PC-3 (cell line): ENCODE results near the gene ACAP1. TPM values are rescaled to one million over a fixed set of nuclear protein-coding genes. Genes with fewer than 3 reads are reported as not detected.

Source experiments
- ATAC-seq: fragments of 200-7000 bp; cut with Tn5 transposase; 2 replicates; pipeline ENCODE4 v1.9.1; 2020; ENCODE audit warnings: mild to moderate bottlenecking, moderate library complexity
- BruUV-seq: library from RNA; stranded (reverse); fragments of 400-500 nt; replicated peaks from 2 replicates; lab custom pipeline; 2021; lab: Mats Ljungman, UMichigan
- CTCF ChIA-PET: fragments of 300-600 bp; sonication (Branson Sonifier 250); formaldehyde crosslinking; loops from one replicate; lab custom pipeline; 2022; ENCODE audit warnings: antibody characterized with exemption; lab: Charles Lee
- POLR2A ChIA-PET: fragments of 300-600 bp; sonication (Branson Sonifier 250); formaldehyde crosslinking; loops from one replicate; lab custom pipeline; 2022; ENCODE audit warnings: antibody characterized with exemption; ENCODE audit not compliant: unreplicated experiment; lab: Charles Lee
- DNase-seq: peaks from one replicate; pipeline ENCODE4 v3.0.0-alpha.2; 2015
- H2AFZ ChIP-seq: fragments of 300-600 bp; sonication (generic); 2 replicates; pipeline ENCODE4 v1.6.0; 2016; ENCODE audit warnings: antibody characterized with exemption, low read length
- H3F3A ChIP-seq: fragments of 300-600 bp; sonication (generic); one replicate; pipeline ENCODE4 v1.6.0; 2017; ENCODE audit warnings: antibody characterized with exemption, low read length, control low read depth, mild to moderate bottlenecking; ENCODE audit not compliant: unreplicated experiment
- H3K27ac ChIP-seq: fragments of 300-600 bp; sonication (generic); 2 replicates; pipeline ENCODE4 v1.5.1; 2016; ENCODE audit warnings: mild to moderate bottlenecking, low read length
- H3K27me3 ChIP-seq: fragments of 300-600 bp; sonication (generic); 2 replicates; pipeline ENCODE4 v1.6.1; 2016; ENCODE audit warnings: low read length, mixed read lengths
- H3K36me3 ChIP-seq: fragments of 300-600 bp; sonication (generic); 2 replicates; pipeline ENCODE4 v1.6.1; 2016; ENCODE audit warnings: low read depth, mixed run types, low read length, mixed read lengths
- H3K4me1 ChIP-seq: fragments of 300-600 bp; sonication (generic); 2 replicates; pipeline ENCODE4 v1.5.1; 2016; ENCODE audit warnings: low read length; ENCODE audit not compliant: insufficient read depth
- H3K4me2 ChIP-seq: fragments of 300-600 bp; sonication (generic); 2 replicates; pipeline ENCODE4 v1.6.0; 2016; ENCODE audit warnings: low read length
- H3K4me3 ChIP-seq: fragments of 300-600 bp; sonication (generic); 2 replicates; pipeline ENCODE4 v1.5.1; 2016; ENCODE audit warnings: mild to moderate bottlenecking, low read length, mixed read lengths
- H3K79me2 ChIP-seq: fragments of 300-600 bp; sonication (generic); 2 replicates; pipeline ENCODE4 v1.6.1; 2017; ENCODE audit warnings: low read length, mixed read lengths
- H3K9ac ChIP-seq: fragments of 300-600 bp; sonication (generic); 2 replicates; pipeline ENCODE4 v1.6.0; 2016; ENCODE audit warnings: mild to moderate bottlenecking, low read length
- H3K9me2 ChIP-seq: fragments of 300-600 bp; sonication (generic); replicated peaks from 2 replicates; pipeline ENCODE4 v1.6.1; 2016; ENCODE audit warnings: mixed run types, low read length, mixed read lengths
- H3K9me3 ChIP-seq: fragments of 300-600 bp; sonication (generic); 2 replicates; pipeline ENCODE4 v1.6.1; 2016; ENCODE audit warnings: low read length, mixed read lengths
- H4K20me1 ChIP-seq: fragments of 300-600 bp; sonication (generic); 2 replicates; pipeline ENCODE4 v1.6.1; 2016; ENCODE audit warnings: low read length, mixed read lengths
- EZH2 ChIP-seq: fragments of 300-600 bp; sonication (generic); IDR thresholded peaks from one replicate; pipeline ENCODE4 v1.6.1; 2017; ENCODE audit warnings: antibody characterized with exemption, mild to moderate bottlenecking, low read length; ENCODE audit not compliant: unreplicated experiment
- EZH2phosphoT487 ChIP-seq: fragments of 300-600 bp; sonication (generic); IDR thresholded peaks from 2 replicates; pipeline ENCODE4 v1.6.1; 2018; ENCODE audit warnings: mild to moderate bottlenecking, antibody characterized with exemption, low read length, borderline replicate concordance
- intact Hi-C: fragments of 100-400 bp; cut with micrococcal nuclease; formaldehyde crosslinking; loops from 2 replicates; pipeline ENCODE4 v1.9.0; 2023
- total RNA-seq: library from RNA; depleted of rRNA; stranded (reverse); fragments of >200 nt; gene quantifications from 2 replicates; pipeline ENCODE4 v1.2.3, GENCODE V29; 2014
- TF ChIP-seq, protein P1 (sequence below): fragments of 300-600 bp; sonication (generic); conservative IDR thresholded peaks from 2 replicates; pipeline ENCODE4 v1.5.1; 2017; ENCODE audit warnings: antibody characterized with exemption, low read depth, mild to moderate bottlenecking, low read length

Gene ACAP1
- total RNA-seq, 1 experiment from 2014 or later = not detected

DNA sequence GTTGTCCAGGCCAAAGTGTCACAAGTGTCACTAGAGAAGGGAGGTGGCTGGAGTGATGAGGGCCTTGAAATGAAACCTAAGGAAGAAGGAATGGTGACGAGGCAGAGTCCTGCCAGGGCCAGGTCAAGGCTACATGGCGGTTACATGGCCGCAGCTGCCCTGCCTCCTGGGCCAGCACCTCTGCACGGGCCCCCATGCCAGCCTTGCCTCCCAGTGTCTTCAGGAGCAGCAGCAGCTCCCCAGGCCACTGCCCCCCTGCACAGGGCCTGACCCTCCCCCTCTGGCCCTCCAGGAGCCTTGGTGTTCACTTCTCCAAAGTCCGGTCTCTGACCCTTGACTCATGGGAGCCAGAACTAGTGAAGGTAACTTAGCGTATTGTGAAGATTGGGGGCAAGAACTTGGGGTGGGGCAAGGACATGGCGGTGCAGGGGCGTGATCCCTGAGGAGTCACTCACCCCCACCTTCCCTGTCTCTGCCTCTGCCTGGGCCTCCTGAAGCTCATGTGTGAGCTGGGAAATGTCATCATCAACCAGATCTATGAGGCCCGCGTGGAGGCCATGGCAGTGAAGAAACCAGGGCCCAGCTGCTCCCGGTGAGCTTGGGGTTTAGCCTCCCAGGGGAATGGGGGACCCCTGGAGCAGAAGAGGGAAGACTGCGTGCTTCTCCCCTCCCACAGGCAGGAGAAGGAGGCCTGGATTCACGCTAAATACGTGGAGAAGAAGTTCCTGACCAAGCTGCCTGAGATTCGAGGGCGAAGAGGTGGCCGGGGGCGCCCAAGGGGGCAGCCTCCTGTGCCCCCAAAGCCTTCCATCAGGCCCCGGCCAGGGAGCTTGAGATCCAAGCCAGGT lies 11.5 kb downstream of the ACAP1 start:
- peaks cover 17% of the 10 kb centered on the region for H3K79me2 ChIP-seq
- H3K4me3 ChIP-seq = no peak overlapping the region
- H3K9ac ChIP-seq = no peak overlapping the region
- DNase-seq (no peak), ATAC-seq (no peak)
- H2AFZ ChIP-seq = no peak overlapping the region
- H3K27ac ChIP-seq = no peak overlapping the region
- no peak overlapping the region for H3K4me2 ChIP-seq
- no peaks in the 10 kb centered on the region for H3K36me3 ChIP-seq
- CTCF ChIA-PET = no interaction called here
- H3K9me3 ChIP-seq = no peaks in the 10 kb centered on the region
- BruUV-seq = no TSS peak
- no peaks in the 10 kb centered on the region for H3F3A ChIP-seq
- no peaks in the 10 kb centered on the region for H4K20me1 ChIP-seq
- peaks cover 8% of the 10 kb centered on the region for H3K4me1 ChIP-seq
- intact Hi-C loops = loop anchor here (5.0 kb wide), 1 partner anchor 301 kb away; no protein-coding TSS in a partner anchor
- TF ChIP-seq EZH2phosphoT487 = no peak
- TF ChIP-seq EZH2 = no peak
- TF ChIP-seq, protein P1, sequence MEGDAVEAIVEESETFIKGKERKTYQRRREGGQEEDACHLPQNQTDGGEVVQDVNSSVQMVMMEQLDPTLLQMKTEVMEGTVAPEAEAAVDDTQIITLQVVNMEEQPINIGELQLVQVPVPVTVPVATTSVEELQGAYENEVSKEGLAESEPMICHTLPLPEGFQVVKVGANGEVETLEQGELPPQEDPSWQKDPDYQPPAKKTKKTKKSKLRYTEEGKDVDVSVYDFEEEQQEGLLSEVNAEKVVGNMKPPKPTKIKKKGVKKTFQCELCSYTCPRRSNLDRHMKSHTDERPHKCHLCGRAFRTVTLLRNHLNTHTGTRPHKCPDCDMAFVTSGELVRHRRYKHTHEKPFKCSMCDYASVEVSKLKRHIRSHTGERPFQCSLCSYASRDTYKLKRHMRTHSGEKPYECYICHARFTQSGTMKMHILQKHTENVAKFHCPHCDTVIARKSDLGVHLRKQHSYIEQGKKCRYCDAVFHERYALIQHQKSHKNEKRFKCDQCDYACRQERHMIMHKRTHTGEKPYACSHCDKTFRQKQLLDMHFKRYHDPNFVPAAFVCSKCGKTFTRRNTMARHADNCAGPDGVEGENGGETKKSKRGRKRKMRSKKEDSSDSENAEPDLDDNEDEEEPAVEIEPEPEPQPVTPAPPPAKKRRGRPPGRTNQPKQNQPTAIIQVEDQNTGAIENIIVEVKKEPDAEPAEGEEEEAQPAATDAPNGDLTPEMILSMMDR = no peak
- POLR2A ChIA-PET = no interaction called here
- H3K27me3 ChIP-seq = no peaks in the 10 kb centered on the region
- no peaks in the 10 kb centered on the region for H3K9me2 ChIP-seq

- no peak overlapping the region for H2AFZ ChIP-seq
- no peak for TF ChIP-seq EZH2
- no peak for TF ChIP-seq EZH2phosphoT487
- TF ChIP-seq, protein P1 = no peak
- no peaks in the 10 kb centered on the region for H3K9me3 ChIP-seq
- no peaks in the 10 kb centered on the region for H3F3A ChIP-seq
- H3K4me2 ChIP-seq = no peak overlapping the region
- ChIA-PET POLR2A (no interaction called here), CTCF (no interaction called here)
- H4K20me1 ChIP-seq = no peaks in the 10 kb centered on the region
- H3K4me1 ChIP-seq = peaks cover 16% of the 10 kb centered on the region
- no peak for DNase-seq
- intact Hi-C loops = loop anchor here (5.0 kb wide), 1 partner anchor 301 kb away; no protein-coding TSS in a partner anchor
- peaks cover 25% of the 10 kb centered on the region for H3K79me2 ChIP-seq
- no peak for ATAC-seq
- no peak overlapping the region for H3K27ac ChIP-seq
- H3K36me3 ChIP-seq = no peaks in the 10 kb centered on the region
- H3K9me2 ChIP-seq = no peaks in the 10 kb centered on the region
- BruUV-seq = no TSS peak
- no peaks in the 10 kb centered on the region for H3K27me3 ChIP-seq
- H3K4me3 ChIP-seq = no peak overlapping the region
- no peak overlapping the region for H3K9ac ChIP-seq
Observed at GRCh38 chr17:7348478-7349242, 12.3 kb downstream of the ACAP1 start.
